ENCODE results near the gene GFRA1.

DNA sequence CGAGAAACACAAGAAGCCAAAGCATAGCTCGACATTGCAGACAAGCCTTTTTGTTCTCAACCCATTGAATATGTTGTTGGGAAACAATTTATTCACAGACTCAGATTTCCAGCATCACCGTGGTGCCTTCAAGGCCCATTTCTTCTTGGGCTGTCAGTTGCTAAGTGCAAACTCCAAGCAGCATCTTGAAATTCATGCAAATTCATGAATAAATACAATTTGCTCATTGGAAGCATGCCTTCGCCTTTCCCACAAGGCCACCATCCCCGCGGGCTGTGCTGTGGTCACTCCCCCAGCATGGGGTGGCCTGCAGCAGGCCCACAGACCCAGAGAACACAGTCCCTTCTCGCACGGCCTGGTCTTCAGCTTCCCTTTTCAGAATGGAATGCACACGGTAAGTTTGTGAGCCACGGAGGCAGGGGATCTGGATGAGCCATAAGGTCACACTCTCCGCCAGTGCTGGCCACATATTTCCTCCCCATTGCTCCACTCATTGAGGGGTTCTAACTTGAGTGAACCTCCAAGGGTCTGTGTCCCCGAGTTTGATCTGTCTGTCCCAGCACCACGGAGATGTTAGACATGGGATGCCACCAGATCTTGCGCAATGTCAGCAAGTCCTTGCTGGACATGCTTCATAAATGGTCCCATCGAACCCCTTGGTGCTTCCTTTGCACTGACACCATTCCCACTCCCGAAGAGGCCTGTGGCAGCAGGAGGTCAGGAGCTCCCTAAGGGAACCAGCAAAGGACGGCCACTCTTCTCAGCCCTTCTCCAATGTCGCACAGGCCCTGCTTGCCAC, 109.5 kb downstream of the GFRA1 start:
- TF ChIP-seq, protein P1, sequence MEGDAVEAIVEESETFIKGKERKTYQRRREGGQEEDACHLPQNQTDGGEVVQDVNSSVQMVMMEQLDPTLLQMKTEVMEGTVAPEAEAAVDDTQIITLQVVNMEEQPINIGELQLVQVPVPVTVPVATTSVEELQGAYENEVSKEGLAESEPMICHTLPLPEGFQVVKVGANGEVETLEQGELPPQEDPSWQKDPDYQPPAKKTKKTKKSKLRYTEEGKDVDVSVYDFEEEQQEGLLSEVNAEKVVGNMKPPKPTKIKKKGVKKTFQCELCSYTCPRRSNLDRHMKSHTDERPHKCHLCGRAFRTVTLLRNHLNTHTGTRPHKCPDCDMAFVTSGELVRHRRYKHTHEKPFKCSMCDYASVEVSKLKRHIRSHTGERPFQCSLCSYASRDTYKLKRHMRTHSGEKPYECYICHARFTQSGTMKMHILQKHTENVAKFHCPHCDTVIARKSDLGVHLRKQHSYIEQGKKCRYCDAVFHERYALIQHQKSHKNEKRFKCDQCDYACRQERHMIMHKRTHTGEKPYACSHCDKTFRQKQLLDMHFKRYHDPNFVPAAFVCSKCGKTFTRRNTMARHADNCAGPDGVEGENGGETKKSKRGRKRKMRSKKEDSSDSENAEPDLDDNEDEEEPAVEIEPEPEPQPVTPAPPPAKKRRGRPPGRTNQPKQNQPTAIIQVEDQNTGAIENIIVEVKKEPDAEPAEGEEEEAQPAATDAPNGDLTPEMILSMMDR (IDR thresholded peaks at IDR 0.05; ENCODE audit: control extremely low read depth in 1 of 3, insufficient read depth in 1 of 3, low read depth in 1 of 3, low read length in 3 of 3): no peak
- TF ChIP-seq TCF12 (IDR thresholded peaks at IDR 0.05; ENCODE audit: low read depth, low read length): no peak
- TF ChIP-seq, protein P2, sequence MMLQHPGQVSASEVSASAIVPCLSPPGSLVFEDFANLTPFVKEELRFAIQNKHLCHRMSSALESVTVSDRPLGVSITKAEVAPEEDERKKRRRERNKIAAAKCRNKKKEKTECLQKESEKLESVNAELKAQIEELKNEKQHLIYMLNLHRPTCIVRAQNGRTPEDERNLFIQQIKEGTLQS (IDR thresholded peaks at IDR 0.05; ENCODE audit: insufficient read depth, low read depth, low read length): no peak
- no peak for TF ChIP-seq BRCA1 (IDR thresholded peaks at IDR 0.05; ENCODE audit: low read depth, low read length)
- TF ChIP-seq ZNF274 (IDR thresholded peaks at IDR 0.05; ENCODE audit: borderline replicate concordance, extremely low read depth, low read length): no peak
- TF ChIP-seq TAF1 (IDR thresholded peaks at IDR 0.05; ENCODE audit: low read depth, low read length): no peak
- TF ChIP-seq SAP30 (IDR thresholded peaks at IDR 0.05; ENCODE audit: insufficient read depth, insufficient replicate concordance, low read length): no peak
- TF ChIP-seq POLR2A (IDR thresholded peaks at IDR 0.05; ENCODE audit: control extremely low read depth in 1 of 2, low read depth in 2 of 2, low read length in 2 of 2): no peak
- no peak for TF ChIP-seq MAFK (IDR thresholded peaks at IDR 0.05; ENCODE audit: low read depth, low read length)
- no peak for TF ChIP-seq RFX5 (IDR thresholded peaks at IDR 0.05; ENCODE audit: borderline replicate concordance, low read depth, low read length)
- TF ChIP-seq TAF7 (optimal IDR thresholded peaks at IDR 0.05; ENCODE audit: borderline replicate concordance, low read depth, low read length): no peak
- TF ChIP-seq EZH2 (IDR thresholded peaks at IDR 0.05; ENCODE audit: low read depth, low read length, severe bottlenecking): no peak
